GM18505 (cell line): ENCODE results near the gene SLC16A6.
"Not testable (repeated sequence)": the region's sequence is repeated elsewhere in the genome, so short reads cannot be mapped to it uniquely, and the experiment has no call there.

Source experiments
- ATAC-seq: cut with Tn5 transposase; IDR thresholded peaks from one replicate; pipeline ENCODE4 v1.9.1; 2021; ENCODE audit not compliant: unreplicated experiment
- POLR2A ChIP-seq: IDR thresholded peaks from 4 replicates; pipeline ENCODE4 v1.6.1; 2011; ENCODE audit warnings: borderline replicate concordance; ENCODE audit not compliant: insufficient read depth, insufficient read length; ENCODE audit errors: extremely low read depth

The SLC16A6 gene

DNA sequence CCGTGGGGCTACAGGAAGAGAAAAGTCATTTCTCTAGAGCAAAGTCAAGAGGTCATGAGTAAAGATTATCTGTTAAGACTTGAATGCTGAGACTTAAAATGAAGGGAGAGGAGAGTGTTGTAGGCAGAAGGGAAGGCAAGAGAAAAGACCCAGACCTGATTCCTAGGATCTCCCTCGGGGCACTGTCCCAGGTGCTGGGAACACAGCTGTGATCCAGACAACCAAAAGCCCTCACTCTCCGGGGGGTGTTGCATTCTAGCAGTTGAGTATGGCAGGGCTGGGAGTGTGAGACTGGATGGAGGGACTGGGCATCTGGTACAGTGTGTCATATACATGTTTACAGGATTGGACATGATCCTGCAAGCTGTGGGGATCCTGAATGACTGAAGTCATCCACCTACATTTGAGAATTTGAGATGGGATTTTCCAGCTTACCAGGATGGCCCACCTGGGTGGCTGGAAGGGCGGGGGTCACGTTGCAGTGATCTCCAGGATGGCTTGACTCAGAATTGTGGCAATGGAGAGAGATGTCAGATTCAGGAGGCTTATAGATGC, 29.5 kb upstream of the SLC16A6 start:
- no peak for TF ChIP-seq POLR2A
- ATAC-seq: no peak

DNA sequence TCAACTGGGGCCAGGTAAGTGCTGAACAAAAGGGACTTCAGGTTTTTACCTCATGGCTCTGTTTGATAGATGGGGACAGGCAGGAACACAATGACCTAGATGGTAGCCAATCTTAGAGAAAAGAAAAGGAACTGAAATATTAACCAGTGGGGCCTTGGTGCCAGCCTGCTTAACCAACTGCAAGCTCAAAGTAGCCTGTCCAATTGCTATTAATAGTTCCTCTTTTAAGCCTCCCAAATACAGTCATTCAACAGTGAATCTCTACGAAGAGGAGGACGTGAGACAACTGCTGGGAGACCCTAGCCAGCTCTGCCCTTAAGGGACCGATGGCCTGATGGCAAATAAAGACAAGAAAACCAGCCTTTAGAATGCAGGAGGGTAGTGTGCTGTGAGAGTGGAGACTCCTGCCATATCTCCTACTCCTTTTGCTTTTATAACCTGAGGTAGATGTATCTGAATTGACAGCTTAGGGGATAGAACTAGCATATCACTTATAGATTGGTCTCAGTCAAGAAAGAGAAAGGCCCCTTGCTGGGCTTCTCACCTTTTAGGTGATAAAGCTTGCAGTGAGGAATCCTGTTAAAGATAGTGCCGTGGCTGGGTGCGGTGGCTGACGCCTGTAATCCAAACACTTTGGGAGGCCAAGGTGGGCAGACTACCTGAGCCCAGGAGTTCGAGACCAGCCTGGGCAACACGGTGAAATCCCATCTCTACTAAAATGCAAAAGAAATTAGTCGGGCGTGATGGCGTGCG, 28.7 kb upstream of the SLC16A6 start:
- no peak for TF ChIP-seq POLR2A
- no peak for ATAC-seq

DNA sequence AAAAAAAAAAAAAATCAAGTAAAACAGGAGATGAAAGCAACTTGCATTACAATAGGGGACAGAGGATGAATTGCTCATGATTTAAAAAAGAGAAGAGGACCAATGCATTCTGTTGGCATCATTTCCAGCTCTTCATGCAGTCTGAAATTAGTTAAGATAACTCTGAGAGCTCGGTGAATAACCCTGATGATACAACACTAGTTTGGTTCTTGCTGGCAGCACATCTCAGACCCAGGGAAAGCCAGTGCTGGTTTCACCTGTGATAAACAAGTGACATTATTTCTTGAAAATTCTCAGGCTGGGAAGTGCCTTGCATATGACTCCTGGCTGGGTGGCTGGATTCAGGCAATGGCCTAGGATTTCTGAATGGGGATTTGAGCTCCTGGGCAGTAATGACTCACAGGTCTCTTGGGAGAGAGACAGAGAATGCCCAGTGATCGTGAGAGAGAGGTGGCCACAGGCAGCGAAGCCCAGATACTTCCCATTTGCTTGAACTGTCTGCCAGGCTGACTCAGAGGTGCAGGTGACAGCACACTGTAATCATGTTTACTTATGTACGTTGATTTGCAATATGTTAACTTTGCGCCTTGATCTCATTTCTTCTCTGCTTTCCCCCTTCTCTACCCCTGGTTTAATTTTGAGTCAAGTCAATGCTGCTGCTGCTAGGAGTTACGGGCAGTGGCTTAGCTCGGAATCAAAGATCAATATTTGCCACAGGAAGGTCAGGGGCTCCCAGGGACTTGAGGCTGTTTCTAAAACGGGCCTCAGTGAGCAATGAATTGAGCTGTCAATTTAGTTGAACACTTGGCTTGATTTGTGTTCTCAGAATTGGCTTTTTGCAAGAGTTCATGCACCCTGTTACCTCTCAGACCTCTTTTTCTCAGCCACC, 27.4 kb upstream of the SLC16A6 start:
- no peak for ATAC-seq
- no peak for TF ChIP-seq POLR2A

DNA sequence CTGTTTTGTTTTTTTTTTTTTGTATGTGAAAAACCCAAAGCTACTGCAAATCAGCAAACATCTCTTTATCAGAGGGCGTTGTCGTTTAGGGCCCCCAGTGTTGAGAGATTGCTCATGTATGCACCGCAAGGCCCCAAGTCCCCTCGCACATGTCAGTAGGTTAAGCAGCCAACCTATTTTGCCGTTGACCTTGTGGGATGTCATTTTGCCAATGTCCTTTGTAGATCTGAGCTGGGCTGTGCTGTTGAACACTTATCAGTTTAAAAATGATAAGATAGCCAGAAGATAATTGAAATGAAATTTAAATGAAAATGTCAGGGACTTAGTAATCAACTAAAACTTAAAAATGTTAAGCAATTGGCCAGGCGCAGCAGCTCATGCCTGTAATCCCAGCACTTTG, 26.5 kb upstream of the SLC16A6 start:
- no peak for ATAC-seq
- TF ChIP-seq POLR2A: no peak

DNA sequence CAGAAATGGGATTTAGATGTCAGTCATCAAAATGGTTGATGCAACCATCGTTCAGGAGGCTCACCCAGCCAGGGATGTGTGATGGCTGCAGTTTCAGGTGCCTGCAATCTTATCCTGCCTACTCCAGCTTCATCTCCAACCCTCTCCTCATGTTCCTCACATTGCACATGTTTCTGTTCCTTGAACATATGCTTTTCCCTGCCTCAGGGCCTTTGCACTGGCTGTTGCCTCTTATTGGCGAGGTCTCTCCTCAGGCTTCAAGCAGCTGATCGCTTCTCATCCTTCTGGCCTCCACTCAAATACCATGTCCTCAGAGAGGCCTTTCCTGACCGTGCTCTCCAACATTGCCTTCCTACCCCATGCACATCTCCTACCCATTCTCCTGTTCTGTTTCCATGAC, 25.0 kb upstream of the SLC16A6 start:
- no peak for TF ChIP-seq POLR2A
- ATAC-seq: no peak

DNA sequence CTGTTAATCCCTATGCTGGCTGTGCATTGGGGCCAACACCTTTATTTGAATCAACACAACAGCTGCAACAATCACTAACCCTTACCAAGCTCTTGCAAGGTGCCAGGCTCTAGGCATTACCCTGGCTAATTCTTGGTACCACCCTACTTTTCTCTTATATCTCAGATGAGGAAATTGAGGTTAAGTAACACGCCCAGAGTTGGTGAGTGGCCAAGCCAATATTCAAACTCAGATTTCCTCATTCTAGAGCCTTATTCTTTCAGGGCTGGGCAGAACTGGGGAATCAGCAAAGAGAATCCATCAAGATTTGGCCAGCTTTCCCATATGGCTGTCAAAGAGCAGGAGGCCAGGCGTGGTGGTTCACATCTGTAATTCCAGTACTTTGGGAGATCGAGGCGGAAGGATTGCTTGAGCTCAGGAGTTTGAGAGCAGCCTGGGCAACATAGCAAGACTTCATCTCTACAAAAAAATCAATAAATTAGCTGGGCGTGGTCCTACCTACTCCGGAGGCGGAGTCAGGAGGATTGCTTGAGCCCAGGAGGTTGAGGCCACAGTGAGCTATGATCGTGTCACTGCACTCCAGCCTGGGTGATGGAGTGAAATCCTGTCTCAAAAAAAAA, 24.1 kb upstream of the SLC16A6 start:
- TF ChIP-seq POLR2A: no peak
- ATAC-seq: no peak

DNA sequence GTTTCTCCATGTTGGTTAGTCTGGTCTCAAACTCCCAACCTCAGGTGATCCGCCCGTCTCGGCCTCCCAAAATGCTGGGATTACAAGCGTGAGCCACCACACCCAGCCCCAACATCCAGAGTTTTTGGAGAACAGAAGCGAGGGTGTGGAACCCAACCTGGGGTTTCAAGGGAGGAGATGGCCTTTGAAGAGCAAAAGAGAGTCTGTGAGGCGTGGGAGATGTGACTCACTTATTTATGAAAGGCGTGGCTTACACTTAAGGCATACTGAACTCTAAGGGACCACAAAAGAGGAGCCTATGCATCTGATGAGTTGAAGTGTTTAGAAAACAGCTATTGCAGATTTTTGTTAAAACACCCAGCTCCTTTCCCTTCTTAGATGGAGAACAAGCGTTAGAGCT, 19.2 kb upstream of the SLC16A6 start:
- ATAC-seq: no peak
- no peak for TF ChIP-seq POLR2A

DNA sequence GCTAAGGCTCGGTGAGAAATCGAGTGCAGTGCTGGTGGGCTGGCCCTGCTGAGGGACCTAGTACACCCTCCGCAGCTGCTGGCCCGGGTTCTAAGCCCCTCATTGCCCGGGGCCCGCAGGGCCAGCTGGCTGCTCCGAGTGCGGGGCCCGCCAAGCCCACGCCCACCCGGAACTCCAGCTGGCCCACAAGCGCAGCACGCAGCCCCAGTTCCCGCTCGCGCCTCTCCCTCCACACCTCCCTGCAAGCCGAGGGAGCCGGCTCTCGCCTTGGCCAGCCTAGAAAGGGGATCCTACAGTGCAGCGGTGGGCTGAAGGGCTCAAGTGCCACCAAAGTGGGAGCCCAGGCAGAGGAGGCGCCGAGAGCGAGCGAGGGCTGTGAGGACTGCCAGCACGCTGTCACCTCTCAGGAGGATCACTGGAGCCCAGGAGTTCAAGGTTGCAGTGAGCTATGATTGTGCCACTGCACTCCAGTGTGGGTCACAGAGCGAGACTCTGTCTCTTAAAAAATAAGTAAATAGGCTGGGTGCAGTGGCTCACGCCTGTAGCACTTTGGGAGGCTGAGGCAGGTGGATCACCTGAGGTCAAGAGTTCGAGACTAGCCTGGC, 18.2 kb upstream of the SLC16A6 start:
- not testable (repeated sequence) for ATAC-seq

DNA sequence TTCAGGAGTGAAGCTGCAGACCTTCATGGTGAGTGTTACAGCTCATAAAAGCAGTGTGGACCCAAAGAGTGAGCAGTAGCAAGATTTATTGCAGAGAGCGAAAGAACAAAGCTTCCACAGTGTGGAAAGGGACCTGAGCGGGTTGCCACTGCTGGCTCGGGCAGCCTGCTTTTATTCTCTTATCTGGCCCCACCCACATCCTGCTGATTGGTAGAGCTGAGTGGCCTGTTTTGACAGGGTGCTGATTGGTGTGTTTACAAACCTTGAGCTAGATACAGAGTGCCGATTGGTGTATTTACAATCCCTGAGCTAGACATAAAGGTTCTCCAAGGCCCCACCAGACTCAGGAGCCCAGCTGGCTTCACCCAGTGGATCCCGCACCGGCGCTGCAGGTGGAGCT, 17.6 kb upstream of the SLC16A6 start:
- ATAC-seq: not testable (repeated sequence)

DNA sequence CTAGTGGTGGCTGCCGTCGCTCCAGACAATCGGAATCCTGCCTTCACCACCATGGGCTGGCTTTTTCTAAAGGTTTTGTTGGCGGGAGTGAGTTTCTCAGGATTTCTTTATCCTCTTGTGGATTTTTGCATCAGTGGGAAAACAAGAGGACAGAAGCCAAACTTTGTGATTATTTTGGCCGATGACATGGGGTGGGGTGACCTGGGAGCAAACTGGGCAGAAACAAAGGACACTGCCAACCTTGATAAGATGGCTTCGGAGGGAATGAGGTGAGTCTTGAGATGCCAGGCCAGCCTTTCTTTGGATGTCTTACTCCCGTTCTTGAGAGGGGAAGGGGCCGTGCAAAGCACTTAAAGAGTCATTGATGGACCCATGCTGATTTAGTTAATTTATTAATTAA, 16.5 kb upstream of the SLC16A6 start:
- ATAC-seq: no peak
- no peak for TF ChIP-seq POLR2A

DNA sequence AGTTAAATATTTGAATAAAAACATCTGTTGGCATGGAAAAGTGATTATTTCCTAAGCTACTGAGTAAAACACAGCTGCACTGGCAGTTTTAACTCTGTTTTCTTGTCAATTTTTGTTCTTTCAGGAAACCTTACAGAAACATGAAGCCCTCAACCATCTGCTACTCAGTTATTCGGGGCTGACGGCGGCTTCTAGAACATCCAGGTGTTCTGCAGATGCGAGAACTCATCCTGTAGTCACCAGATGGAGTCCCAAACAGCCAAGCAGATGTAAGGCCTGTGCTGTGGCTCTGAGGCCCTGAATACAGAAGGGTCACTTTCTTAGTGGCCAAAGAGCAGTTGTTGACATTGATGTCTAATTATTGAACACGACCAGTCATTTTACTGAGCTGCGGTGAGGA, 15.9 kb upstream of the SLC16A6 start:
- no peak for TF ChIP-seq POLR2A
- ATAC-seq: no peak

DNA sequence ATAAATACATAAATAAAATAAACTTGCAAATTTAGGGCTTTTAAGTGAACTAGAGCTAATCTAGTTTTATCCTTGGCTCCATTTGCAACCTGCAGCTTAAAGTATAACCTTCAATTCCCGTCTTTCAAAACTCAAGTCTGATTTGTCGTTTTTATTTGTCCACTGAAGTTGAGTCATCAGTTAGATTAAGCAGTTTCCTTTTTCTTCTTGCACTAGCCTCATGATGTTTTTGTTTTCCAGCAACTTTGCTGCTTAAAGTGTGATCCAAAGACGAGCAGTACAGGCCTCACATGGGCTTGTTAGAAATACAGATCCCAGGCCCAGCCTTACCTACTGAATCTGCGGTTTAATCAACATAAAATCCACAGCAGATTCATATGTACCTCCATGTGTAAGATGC, 14.2 kb upstream of the SLC16A6 start:
- TF ChIP-seq POLR2A: no peak
- no peak for ATAC-seq

DNA sequence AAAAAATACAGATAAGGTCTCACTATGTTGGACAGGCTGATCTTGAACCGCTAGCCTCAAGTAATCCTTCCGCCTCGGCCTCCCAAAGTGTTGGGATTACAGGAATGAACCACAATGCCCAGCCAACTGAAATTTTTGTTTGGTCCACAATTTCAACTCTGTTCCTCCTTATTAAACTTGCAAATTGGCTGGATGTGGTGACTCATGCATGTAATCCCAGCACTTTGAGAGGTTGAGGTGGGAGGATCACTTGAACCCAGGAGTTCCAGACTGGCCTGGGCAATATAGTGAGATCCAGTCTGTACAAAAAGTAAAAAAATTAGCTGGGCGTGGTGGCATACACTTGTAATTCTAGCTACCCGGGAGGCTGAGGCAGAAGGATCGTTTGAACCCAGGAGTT, 13.8 kb upstream of the SLC16A6 start:
- TF ChIP-seq POLR2A: no peak
- no peak for ATAC-seq
